HL-60 (cell line): ENCODE measurements around the gene ADAM33.

Source experiments
- DNase-seq, 2 experiments: peaks; one replicate each; pipeline ENCODE4 v3.0.0-alpha.2; 2010 to 2020; ENCODE audit warnings: low read depth in 1 of 2, low spot score in 1 of 2
- H3K27ac ChIP-seq: fragments of 250-450 bp; sonication (Bioruptor Pico); replicated peaks from 2 replicates; pipeline ENCODE4 v1.5.1; 2020; ENCODE audit warnings: mild to moderate bottlenecking, moderate library complexity
- H3K27me3 ChIP-seq: fragments of 250-450 bp; sonication (Bioruptor Pico); 2 replicates; pipeline ENCODE4 v1.5.1; 2021; ENCODE audit warnings: mild to moderate bottlenecking, moderate library complexity; ENCODE audit not compliant: insufficient read depth, poor library complexity, severe bottlenecking
- H3K4me3 ChIP-seq: replicated peaks from 2 replicates; pipeline ENCODE4 v1.5.1; 2011; ENCODE audit warnings: mild to moderate bottlenecking, control low read depth, low read length; ENCODE audit not compliant: insufficient read depth
- GABPA ChIP-seq: IDR thresholded peaks from 2 replicates; pipeline ENCODE4 v1.6.1; 2012; ENCODE audit warnings: low read depth
- POLR2AphosphoS5 ChIP-seq: IDR thresholded peaks from 2 replicates; pipeline ENCODE4 v1.6.1; 2012; ENCODE audit warnings: low read depth
- SPI1 ChIP-seq: IDR thresholded peaks from 2 replicates; pipeline ENCODE4 v1.6.1; 2012; ENCODE audit warnings: low read depth, mild to moderate bottlenecking, borderline replicate concordance
- TF ChIP-seq, protein P1 (sequence below): IDR thresholded peaks from one replicate; pipeline ENCODE4 v1.5.1; 2011; ENCODE audit warnings: low read length, control low read depth, inconsistent platforms; ENCODE audit not compliant: insufficient read depth
- TF ChIP-seq, protein P2 (sequence below): IDR thresholded peaks from 2 replicates; pipeline ENCODE4 v1.6.1; 2012; ENCODE audit warnings: low read depth; ENCODE audit not compliant: insufficient replicate concordance

ADAM33 gene

DNA sequence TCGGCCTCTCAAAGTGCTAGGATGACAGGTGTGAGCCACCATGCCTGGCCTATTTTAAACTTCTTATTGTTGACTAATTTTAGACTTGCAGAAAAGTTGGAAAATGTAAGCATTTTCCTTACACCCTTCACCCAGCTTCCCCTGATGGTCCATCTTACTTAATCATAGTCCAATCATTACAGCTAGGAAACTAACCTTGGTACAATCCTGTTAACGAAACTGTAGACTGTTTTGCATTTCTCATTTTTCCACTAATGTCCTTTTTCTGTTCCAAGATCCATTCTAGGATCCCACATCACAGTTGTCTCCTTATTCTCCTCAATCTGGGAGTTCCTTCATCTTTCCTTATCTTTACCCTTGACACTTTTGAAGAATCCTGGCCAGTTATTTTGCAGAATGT lies 18.0 kb downstream of the ADAM33 start:
- no peak for DNase-seq
- Histone ChIP-seq H3K27ac (no peak overlapping the region), H3K4me3 (no peak overlapping the region), H3K27me3 (peaks cover 34% of the 10 kb centered on the region)
- no peak for TF ChIP-seq GABPA
- TF ChIP-seq, protein P1, sequence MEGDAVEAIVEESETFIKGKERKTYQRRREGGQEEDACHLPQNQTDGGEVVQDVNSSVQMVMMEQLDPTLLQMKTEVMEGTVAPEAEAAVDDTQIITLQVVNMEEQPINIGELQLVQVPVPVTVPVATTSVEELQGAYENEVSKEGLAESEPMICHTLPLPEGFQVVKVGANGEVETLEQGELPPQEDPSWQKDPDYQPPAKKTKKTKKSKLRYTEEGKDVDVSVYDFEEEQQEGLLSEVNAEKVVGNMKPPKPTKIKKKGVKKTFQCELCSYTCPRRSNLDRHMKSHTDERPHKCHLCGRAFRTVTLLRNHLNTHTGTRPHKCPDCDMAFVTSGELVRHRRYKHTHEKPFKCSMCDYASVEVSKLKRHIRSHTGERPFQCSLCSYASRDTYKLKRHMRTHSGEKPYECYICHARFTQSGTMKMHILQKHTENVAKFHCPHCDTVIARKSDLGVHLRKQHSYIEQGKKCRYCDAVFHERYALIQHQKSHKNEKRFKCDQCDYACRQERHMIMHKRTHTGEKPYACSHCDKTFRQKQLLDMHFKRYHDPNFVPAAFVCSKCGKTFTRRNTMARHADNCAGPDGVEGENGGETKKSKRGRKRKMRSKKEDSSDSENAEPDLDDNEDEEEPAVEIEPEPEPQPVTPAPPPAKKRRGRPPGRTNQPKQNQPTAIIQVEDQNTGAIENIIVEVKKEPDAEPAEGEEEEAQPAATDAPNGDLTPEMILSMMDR, result no peak
- no peak for TF ChIP-seq POLR2AphosphoS5
- TF ChIP-seq, protein P2, sequence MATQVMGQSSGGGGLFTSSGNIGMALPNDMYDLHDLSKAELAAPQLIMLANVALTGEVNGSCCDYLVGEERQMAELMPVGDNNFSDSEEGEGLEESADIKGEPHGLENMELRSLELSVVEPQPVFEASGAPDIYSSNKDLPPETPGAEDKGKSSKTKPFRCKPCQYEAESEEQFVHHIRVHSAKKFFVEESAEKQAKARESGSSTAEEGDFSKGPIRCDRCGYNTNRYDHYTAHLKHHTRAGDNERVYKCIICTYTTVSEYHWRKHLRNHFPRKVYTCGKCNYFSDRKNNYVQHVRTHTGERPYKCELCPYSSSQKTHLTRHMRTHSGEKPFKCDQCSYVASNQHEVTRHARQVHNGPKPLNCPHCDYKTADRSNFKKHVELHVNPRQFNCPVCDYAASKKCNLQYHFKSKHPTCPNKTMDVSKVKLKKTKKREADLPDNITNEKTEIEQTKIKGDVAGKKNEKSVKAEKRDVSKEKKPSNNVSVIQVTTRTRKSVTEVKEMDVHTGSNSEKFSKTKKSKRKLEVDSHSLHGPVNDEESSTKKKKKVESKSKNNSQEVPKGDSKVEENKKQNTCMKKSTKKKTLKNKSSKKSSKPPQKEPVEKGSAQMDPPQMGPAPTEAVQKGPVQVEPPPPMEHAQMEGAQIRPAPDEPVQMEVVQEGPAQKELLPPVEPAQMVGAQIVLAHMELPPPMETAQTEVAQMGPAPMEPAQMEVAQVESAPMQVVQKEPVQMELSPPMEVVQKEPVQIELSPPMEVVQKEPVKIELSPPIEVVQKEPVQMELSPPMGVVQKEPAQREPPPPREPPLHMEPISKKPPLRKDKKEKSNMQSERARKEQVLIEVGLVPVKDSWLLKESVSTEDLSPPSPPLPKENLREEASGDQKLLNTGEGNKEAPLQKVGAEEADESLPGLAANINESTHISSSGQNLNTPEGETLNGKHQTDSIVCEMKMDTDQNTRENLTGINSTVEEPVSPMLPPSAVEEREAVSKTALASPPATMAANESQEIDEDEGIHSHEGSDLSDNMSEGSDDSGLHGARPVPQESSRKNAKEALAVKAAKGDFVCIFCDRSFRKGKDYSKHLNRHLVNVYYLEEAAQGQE, result no peak
- TF ChIP-seq SPI1, result no peak

DNA sequence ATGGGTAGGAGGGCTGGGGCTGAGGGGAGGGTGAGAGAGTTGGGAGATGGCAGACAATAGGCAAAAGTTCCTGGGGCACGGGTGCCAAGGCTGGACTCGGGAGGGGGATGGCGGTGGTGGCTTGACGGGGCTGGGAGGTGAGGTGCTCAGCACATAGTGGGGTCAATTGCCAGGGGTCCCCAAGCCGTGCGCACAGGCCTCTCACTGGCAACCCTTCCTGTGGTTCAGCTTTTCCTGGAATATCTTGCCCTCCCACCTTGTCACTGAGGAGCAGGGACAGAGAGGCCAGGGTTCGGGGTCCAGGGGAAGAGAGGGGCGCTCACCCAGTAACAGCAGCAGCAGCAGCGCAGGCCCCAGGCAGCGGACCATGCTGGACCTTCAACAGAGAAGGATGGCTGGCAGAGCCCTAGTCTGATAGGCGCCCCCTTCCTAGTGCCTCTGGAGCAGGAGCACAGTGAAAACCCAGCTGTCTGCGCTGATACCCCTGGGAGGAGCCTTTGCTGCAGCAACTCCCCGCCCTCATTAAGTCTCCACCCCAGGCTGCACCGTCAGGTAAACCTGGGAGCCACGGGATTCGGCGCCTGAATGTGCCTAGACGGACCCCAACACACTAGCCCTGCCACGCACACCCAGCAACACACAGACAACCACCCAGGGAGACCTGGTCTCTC lies 18.6 kb downstream of the ADAM33 start, which contains the start of gene GFRA4:
TSS of gene GFRA4 (minus strand) at position 369 of the 671 bp plus-strand sequence. CDS start at position 369, 0 bp downstream.
- no peak within 1 kb of the TSS for H3K27ac ChIP-seq

DNA sequence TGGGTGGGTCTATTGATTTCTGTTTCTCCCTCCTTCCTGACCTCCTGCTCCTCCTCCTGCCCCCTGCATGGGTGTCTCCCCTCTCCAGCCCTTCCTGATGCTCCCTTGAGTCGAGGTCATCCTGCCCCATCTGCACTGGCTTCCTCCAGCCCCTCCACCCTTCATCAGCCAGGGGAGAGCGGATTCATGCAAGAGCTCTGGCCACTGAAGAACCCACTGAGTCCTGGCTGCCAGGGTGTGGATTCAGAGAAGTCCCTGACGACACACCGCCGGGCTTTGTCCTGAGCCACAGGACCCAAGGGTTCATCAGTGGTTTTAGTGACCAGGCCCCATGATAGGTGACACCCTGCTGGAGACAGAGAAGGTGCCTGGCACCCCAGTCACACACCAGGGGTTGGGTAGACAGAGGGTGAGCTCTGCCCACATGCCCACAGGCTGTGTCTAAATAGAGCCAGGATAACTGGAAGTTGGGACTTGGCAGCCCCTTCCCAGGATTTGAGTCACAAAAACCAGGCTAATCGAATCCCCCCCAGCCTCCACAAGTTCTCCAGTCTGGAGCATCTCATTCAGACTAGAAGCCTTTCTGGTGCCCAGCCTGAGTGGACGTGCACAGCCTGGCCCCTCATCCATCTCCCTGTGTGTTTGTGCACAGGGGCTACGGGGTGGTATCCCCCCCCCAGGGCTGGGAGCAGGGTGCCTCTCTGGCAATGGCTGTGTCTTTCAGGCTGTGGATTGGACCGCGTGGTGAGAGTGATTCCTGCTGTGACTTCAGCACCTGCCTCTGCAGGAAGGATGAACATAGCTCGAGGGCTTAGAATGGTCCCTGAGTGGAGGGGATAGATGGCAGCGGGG lies 19.8 kb downstream of the ADAM33 start:
- H3K27me3 ChIP-seq, result peaks cover 34% of the 10 kb centered on the region
- H3K4me3 ChIP-seq, result no peak overlapping the region
- H3K27ac ChIP-seq, result no peak overlapping the region
- TF ChIP-seq POLR2AphosphoS5, result no peak
- TF ChIP-seq, protein P1, result no peak
- TF ChIP-seq SPI1, result no peak
- no peak for DNase-seq

More for the DNA sequence above, 18.6 kb downstream of the ADAM33 start, which contains the start of gene GFRA4:
- TF ChIP-seq GABPA (no peak), SPI1 (no peak), POLR2AphosphoS5 (no peak)
- TF ChIP-seq, protein P2, result no peak
- TF ChIP-seq, protein P1, result no peak
- DNase-seq, result no peak
- H3K27me3 ChIP-seq, result peaks cover 34% of the 10 kb centered on the region
- no peak within 1 kb of the TSS for H3K4me3 ChIP-seq
